ENCODE data around the gene CD300LB.
"Not testable (repeated sequence)": the region's sequence is repeated elsewhere in the genome, so short reads cannot be mapped to it uniquely, and the experiment has no call there.

CD300LB gene

DNA sequence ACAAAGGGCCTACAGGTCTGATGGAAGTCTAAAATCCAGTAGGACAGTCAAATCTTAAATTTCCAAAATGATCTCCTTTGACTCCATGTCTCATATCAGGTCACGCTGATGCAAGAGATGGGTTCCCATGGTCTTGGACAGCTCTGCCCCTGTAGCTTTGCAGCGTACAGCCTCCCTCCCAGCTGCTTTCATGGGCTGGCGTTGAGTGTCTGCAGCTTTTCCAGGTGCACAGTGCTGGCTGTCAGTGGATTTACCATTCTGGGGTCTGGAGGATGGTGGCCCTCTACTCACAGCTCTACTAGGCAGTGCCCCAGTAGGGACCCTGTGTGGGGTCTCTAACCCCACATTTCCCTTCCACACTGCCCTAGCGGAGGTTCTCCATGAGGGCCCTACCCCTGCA is 43.0 kb downstream of the CD300LB start:
- DNase-seq = not testable (repeated sequence)

DNA sequence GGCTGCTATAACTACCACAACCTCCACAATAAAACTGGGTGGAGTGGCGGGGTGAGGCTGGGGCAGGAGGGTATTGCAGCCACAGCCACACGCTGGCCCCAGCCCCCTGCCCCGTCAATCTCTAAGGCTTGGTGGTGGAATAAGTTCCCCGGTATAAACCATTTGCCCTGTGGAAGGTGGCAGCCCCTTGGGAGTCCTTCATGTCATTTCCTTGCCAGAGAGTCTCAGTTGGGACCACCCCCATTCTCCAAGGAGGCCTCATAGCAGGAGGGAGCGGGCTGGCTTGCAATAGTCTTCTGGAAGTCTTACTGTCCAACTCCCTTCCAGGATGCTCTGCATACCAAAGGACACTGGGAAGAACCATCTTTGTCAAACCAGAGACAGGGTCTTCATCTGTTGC is 45.4 kb downstream of the CD300LB start:
- no peak for DNase-seq

DNA sequence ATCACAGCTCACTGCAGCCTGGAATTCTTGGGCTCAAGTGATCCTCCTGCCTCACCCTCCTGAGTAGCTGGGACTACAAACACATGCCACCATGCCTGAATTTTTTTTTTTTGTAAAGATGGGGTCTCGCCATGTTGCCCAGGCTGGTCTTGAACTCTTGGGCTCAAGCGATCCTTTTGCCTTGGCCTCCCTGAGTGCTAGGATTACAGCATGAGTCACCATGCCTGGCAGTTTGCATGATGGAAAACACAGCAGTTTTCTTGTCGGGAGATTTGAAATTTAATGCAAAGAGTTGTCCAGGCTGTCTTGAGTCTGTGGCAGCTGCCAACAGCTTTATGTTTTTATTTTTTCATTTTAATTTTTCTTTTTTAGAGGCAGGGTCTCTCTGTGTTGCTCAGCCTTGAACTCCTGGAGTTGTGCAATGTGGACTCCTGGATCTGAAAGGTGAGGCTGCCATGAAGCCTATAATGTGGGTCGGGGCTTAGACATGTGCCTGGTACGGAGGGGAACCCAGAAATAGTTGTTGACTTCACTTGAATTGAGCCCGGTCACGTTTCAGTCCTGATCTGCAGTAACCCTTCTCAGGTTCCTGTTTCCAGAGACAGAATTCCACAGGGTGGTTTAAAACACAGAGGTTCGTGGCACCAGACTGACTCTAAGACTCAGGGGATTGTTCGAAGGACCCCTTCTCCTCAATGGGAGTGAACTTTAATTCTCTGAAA is 46.1 kb downstream of the CD300LB start:
- DNase-seq = no peak

DNA sequence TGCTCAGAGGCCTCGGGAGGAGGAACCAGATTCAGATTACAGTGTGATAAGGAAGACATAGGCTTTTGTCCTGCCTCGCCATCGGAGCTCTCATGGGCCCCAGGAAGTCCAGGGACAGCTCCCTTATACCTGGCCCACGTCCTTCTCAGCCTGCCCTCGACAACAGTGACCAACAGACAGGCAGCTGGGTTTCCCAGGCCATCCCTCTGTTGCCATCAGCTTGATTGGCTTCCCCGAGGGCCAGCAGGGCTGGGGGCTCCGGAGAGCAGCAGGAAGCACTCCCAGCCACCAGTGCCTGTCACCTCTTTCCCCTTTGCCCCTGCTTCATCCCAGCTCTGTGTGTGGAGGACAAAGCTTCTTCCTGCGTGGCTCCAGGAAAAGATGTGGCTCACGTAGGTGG is 47.2 kb downstream of the CD300LB start:
- DNase-seq = no peak

DNA sequence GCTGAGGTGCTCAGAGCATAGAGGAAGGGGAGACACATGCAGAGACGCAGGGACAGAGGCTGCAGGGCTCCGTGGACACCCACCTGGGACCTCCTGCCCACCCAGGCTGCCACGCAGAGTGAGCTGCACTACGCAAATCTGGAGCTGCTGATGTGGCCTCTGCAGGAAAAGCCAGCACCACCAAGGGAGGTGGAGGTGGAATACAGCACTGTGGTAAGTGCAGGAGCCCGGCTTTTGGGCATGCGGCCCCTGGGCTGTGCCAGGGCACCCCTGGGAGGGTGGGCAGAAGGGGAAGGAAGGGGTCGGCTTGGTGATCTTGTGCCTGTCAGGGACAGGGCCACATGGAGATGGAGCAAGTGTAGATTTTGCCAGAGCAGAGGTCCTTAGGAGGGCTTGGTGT is 49.7 kb downstream of the CD300LB start:
- DNase-seq = no peak

DNA sequence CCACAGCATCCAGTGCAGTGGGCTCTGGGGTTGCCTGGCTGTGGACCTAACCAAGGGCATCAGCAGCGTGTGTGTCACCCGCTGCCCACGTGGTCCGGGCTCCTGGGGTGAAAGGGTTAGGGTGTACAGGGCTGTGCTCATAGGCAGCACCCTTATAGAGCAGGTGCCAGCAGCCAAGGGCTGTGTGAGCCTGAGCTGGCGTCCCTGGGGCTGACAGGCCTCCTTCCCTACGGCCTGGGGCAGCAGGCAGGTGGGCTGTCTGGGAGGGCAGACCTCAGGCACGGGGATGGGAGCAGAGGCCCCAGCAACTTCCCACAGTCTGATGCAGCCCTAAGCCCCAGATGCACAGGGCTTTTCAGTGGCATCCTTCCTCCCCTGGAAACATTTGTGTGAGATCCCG is 51.0 kb downstream of the CD300LB start:
- DNase-seq = no peak

DNA sequence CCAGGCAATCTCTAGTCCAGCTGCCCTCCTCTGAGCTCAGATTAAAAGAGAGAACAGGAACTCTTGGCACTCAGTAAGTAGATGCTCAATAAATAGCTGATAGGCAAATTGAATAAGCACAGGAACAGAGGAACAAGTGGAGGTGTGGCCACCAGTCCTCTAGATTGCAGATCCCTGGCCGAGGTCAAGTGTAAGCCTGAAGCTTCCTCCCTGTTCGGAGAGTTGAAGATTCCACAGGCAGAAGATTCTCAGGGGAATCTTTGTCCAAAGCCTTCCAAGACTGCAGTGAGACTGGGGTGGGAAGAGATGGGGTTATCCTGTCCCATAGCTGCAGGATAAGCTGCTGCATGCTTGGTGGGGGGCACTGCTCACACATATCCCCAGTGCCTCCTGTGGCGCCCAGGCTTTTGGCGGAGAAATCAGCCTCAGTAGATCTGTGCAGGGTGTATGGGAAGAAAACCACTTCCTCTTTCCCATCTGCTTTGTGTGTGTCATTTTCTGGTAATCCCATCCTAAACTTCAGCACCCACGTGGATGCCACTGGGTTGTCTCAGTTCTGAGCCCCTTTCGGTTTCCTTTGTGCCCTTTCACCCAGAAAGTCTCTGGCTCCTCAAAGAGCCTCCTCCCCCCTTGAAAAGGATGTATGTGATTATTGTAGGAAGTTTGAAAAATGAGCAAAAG is 52.7 kb downstream of the CD300LB start:
- no peak for DNase-seq

DNA sequence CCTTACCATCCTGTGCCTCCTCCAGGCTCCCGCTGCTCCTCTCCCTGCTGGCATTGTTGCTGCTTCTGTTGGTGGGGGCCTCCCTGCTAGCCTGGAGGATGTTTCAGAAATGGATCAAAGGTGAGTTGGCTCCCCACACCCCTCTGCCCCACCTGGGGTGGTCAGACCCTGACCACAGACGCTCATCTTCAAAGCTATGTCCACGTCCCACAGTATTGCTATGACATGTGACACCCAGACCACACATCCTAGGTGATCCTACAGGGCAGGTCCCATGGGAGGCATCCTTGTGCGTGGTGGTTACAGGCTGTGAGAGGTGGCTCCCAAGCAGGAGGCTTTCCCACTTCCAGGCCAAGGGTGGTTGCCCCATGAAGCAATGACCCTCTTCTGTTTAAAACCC is 53.9 kb downstream of the CD300LB start:
- no peak for DNase-seq

DNA sequence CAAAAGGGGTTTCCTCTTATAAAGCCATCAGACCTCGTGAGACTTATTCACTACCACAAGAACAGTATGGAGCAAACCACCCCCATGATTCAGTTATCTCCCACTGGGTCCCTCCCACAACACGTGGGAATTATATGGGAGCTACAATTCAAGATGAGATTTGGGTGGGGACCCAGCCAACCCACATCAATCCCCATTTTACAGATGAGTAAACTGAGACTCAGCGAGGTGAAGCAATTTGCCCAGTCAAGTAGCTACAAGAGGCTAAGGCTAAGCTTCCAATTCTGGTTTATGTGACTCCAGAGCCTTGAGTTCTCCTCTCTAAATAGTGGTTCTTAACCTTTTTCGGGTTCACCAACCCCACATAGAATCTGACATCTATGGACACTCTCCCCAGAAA is 56.1 kb downstream of the CD300LB start:
- DNase-seq = no peak

DNA sequence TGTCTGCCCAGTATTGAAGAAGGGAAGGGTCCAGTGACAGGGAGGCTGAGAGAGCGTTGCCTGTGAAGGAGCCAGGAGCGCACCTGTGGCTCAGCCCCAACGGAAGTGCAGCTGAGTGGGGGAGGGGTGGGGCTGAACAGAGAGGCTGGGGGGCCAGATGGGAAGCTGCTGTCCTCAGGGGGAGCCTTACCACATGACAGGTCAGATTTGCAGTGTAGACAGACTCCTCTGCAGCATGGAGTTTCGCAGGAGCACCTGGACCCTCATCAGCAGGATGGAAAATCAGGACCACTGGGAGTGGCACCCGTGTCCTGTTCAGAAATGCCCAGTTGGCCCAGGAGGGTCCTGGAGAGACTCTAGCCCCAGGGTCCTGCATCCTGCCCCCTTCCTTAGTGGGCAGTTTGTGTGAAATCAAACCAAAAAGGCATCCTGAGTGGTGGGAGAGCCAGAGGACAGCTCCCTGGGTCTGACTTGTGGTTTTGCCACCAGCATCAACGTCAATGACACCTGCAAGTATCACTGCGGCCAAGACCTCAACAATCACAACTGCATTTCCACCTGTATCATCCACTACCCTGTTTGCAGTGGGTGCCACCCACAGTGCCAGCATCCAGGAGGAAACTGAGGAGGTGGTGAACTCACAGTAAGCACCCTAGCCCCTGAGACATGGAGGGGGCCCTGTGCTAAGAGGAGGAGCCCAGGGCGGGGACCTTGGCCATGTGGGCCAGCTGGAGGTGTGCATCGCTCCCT is 57.1 kb downstream of the CD300LB start:
- DNase-seq = no peak

DNA sequence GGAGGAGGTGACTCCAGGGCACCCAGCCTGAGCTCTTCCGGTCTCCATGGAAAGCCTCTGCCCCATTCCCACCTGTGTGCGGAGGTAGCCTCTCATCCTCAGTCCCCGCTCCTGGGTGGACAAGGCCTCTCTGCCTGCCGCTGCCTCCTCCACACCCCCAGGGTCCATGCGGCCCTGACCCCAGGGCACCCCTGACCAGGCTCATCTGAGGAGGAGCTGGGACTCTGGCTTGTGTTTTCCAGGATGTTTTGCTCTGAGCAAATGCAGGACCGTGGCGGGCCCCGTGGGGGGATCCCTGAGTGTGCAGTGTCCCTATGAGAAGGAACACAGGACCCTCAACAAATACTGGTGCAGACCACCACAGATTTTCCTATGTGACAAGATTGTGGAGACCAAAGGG is 58.0 kb downstream of the CD300LB start:
- no peak for DNase-seq

DNA sequence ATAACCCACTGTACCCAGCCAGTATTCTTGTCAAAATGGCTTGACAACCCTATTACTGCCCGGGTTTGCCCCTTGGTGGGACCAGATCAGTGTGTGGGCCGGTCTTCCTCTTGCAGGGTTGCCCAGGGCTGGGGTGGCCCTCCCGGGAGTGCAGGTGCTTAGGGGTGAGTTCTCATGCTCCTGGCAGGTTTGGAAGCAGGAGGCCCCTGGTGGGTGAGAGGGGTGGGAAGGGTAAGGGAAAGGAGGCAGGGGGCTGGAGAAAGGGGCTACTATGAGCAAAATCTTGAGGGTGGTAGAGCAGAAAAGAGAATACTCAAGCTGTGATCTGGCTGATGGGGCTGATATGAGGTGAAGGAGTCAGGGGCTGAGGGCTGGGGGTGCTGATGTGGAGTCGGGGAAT is 58.4 kb downstream of the CD300LB start:
- DNase-seq = no peak

DNA sequence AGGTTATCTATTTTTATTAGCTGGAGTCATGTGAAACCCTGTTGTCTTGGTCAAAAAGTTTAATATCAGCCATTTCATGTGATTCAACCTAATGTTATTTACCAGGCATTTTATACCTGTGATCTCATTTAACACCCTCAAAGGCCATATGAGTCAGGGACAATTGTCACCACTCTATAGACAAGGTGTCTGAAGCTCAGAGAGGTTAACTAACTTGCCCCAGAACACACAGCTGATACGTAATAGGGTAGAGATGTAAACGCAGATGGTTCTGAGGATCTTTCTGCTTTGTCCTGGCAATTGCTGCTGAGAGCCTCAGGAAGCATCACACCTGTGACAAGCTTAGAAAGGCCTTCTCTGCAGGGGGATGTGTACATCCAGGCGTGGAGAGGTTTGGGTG is 59.9 kb downstream of the CD300LB start:
- DNase-seq = no peak
